ENCODE results near the gene MLLT10.

MLLT10 gene

GRCh38 chr10:21509341-21510240 is 24.4 kb upstream of the MLLT10 start:
- Histone ChIP-seq H3K36me3 (no peaks in the 10 kb centered on the region), H4K20me1 (peaks cover 92% of the 10 kb centered on the region), H3K4me2 (no peak overlapping the region), H3K9ac (no peak overlapping the region), H3K27me3 (peaks cover 99% of the 10 kb centered on the region), H3K27ac (no peak overlapping the region), H3K9me3 (peaks cover 6% of the 10 kb centered on the region; the same call in 1 of the 2 replicates), H3K4me1 (no peaks in the 10 kb centered on the region), H3K4me3 (no peak overlapping the region)
- no peak for TF ChIP-seq Cebpa-rat (IDR thresholded peaks at IDR 0.05)

- H3K27ac ChIP-seq, result no peak overlapping the region
- TF ChIP-seq Cebpa-rat (IDR thresholded peaks at IDR 0.05), result no peak
- no peak overlapping the region for H3K9ac ChIP-seq
- peaks cover 98% of the 10 kb centered on the region for H4K20me1 ChIP-seq
- H3K9me3 ChIP-seq, result peaks cover 6% of the 10 kb centered on the region; the same call in 1 of the 2 replicates
- H3K27me3 ChIP-seq, result peaks cover 100% of the 10 kb centered on the region
- H3K4me2 ChIP-seq, result no peak overlapping the region
- no peaks in the 10 kb centered on the region for H3K4me1 ChIP-seq
- H3K36me3 ChIP-seq, result no peaks in the 10 kb centered on the region
- H3K4me3 ChIP-seq, result no peak overlapping the region
Observed at GRCh38 chr10:21510241-21511094, 23.6 kb upstream of the MLLT10 start.

GRCh38 chr10:21511095-21511570 is 22.9 kb upstream of the MLLT10 start:
- peaks cover 6% of the 10 kb centered on the region; the same call in 1 of the 2 replicates for H3K9me3 ChIP-seq
- H3K4me3 ChIP-seq, result no peak overlapping the region
- no peak overlapping the region for H3K4me2 ChIP-seq
- TF ChIP-seq Cebpa-rat (IDR thresholded peaks at IDR 0.05), result no peak
- no peak overlapping the region for H3K9ac ChIP-seq
- no peaks in the 10 kb centered on the region for H3K36me3 ChIP-seq
- H3K4me1 ChIP-seq, result no peaks in the 10 kb centered on the region
- H3K27ac ChIP-seq, result no peak overlapping the region
- H4K20me1 ChIP-seq, result peaks cover 98% of the 10 kb centered on the region
- peaks cover 100% of the 10 kb centered on the region for H3K27me3 ChIP-seq

- no peak for TF ChIP-seq Cebpa-rat (IDR thresholded peaks at IDR 0.05)
- H3K4me2 ChIP-seq, result no peak overlapping the region
- peaks cover 6% of the 10 kb centered on the region; the same call in 1 of the 2 replicates for H3K9me3 ChIP-seq
- peaks cover 98% of the 10 kb centered on the region for H4K20me1 ChIP-seq
- H3K4me3 ChIP-seq, result no peak overlapping the region
- peaks cover 3% of the 10 kb centered on the region for H3K4me1 ChIP-seq
- H3K36me3 ChIP-seq, result no peaks in the 10 kb centered on the region
- no peak overlapping the region for H3K9ac ChIP-seq
- no peak overlapping the region for H3K27ac ChIP-seq
- H3K27me3 ChIP-seq, result peaks cover 100% of the 10 kb centered on the region
Observed at GRCh38 chr10:21511946-21512572, 22.0 kb upstream of the MLLT10 start.

GRCh38 chr10:21512573-21513404 is 21.2 kb upstream of the MLLT10 start:
- no peaks in the 10 kb centered on the region for H3K36me3 ChIP-seq
- peaks cover 100% of the 10 kb centered on the region for H3K27me3 ChIP-seq
- H3K27ac ChIP-seq, result no peak overlapping the region
- no peak overlapping the region for H3K9ac ChIP-seq
- TF ChIP-seq Cebpa-rat (IDR thresholded peaks at IDR 0.05), result no peak
- H3K9me3 ChIP-seq, result peaks cover 6% of the 10 kb centered on the region; the same call in 1 of the 2 replicates
- H3K4me2 ChIP-seq, result no peak overlapping the region
- H3K4me3 ChIP-seq, result no peak overlapping the region
- peaks cover 6% of the 10 kb centered on the region for H3K4me1 ChIP-seq
- H4K20me1 ChIP-seq, result peaks cover 98% of the 10 kb centered on the region

GRCh38 chr10:21513405-21513788 is 20.6 kb upstream of the MLLT10 start:
- no peak overlapping the region for H3K9ac ChIP-seq
- peaks cover 100% of the 10 kb centered on the region for H3K27me3 ChIP-seq
- no peak overlapping the region for H3K27ac ChIP-seq

GRCh38 chr10:21514129-21514817 is 19.8 kb upstream of the MLLT10 start:
- Histone ChIP-seq H3K27ac (no peak overlapping the region), H4K20me1 (peaks cover 98% of the 10 kb centered on the region), H3K4me3 (no peak overlapping the region), H3K4me2 (no peak overlapping the region), H3K27me3 (peaks cover 100% of the 10 kb centered on the region), H3K4me1 (peaks cover 6% of the 10 kb centered on the region), H3K9ac (no peak overlapping the region), H3K9me3 (peaks cover 6% of the 10 kb centered on the region; the same call in 1 of the 2 replicates), H3K36me3 (no peaks in the 10 kb centered on the region)
- TF ChIP-seq Cebpa-rat (IDR thresholded peaks at IDR 0.05), result no peak

More at GRCh38 chr10:21513405-21513788, 20.6 kb upstream of the MLLT10 start:
- no peak overlapping the region for H3K4me2 ChIP-seq
- H3K4me1 ChIP-seq, result peaks cover 6% of the 10 kb centered on the region
- peaks cover 98% of the 10 kb centered on the region for H4K20me1 ChIP-seq
- TF ChIP-seq Cebpa-rat (IDR thresholded peaks at IDR 0.05), result no peak
- no peak overlapping the region for H3K4me3 ChIP-seq
- no peaks in the 10 kb centered on the region for H3K36me3 ChIP-seq
- H3K9me3 ChIP-seq, result peaks cover 6% of the 10 kb centered on the region; the same call in 1 of the 2 replicates

- peaks cover 98% of the 10 kb centered on the region for H4K20me1 ChIP-seq
- no peak overlapping the region for H3K27ac ChIP-seq
- H3K4me3 ChIP-seq, result no peak overlapping the region
- no peaks in the 10 kb centered on the region for H3K36me3 ChIP-seq
- TF ChIP-seq Cebpa-rat (IDR thresholded peaks at IDR 0.05), result no peak
- H3K9me3 ChIP-seq, result peaks cover 1% of the 10 kb centered on the region; the same call in 1 of the 2 replicates
- H3K9ac ChIP-seq, result no peak overlapping the region
- H3K4me1 ChIP-seq, result peaks cover 6% of the 10 kb centered on the region
- no peak overlapping the region for H3K4me2 ChIP-seq
- peaks cover 100% of the 10 kb centered on the region for H3K27me3 ChIP-seq
Observed at GRCh38 chr10:21514818-21515351, 19.1 kb upstream of the MLLT10 start.
